Measurements from ENCODE around the gene DPH6.

GRCh38 chr15:35471024-35471423, 74.9 kb downstream of the DPH6 start:
- TF ChIP-seq EZH2 (IDR thresholded peaks at IDR 0.05) (no peak), POLR2AphosphoS5 (IDR thresholded peaks at IDR 0.05; ENCODE audit: borderline replicate concordance, low read depth, low read length) (no peak)
